Smooth muscle cell (in vitro differentiated cells): Measurements from ENCODE around the gene DOCK2. TPM values are rescaled to one million over a fixed set of nuclear protein-coding genes. Genes with fewer than 3 reads are reported as not detected.

Experiments used
- DNase-seq: peaks from one replicate; lab custom pipeline; 2025; ENCODE audit not compliant: unreplicated experiment; lab: John Stamatoyannopoulos, UW
- H2AFZ ChIP-seq: fragments of 200-600 bp; sonication (generic); 2 replicates; pipeline ENCODE4 v1.6.0; 2016; ENCODE audit warnings: antibody characterized with exemption, low read depth, mild to moderate bottlenecking
- H3F3A ChIP-seq: fragments of 200-600 bp; sonication (generic); 2 replicates; pipeline ENCODE4 v1.6.0; 2017; ENCODE audit warnings: antibody characterized with exemption, low read depth
- H3K27ac ChIP-seq: fragments of 200-600 bp; sonication (generic); 2 replicates; pipeline ENCODE4 v1.5.1; 2016; ENCODE audit warnings: low read depth, mild to moderate bottlenecking
- H3K27me3 ChIP-seq: fragments of 200-600 bp; sonication (generic); 2 replicates; pipeline ENCODE4 v1.6.1; 2016; ENCODE audit warnings: low read depth, mild to moderate bottlenecking
- H3K36me3 ChIP-seq: fragments of 200-600 bp; sonication (generic); 2 replicates; pipeline ENCODE4 v1.5.1; 2016; ENCODE audit warnings: low read depth
- H3K4me1 ChIP-seq: fragments of 200-600 bp; sonication (generic); 2 replicates; pipeline ENCODE4 v1.5.1; 2016; ENCODE audit warnings: low read depth
- H3K4me2 ChIP-seq: fragments of 200-600 bp; sonication (generic); 2 replicates; pipeline ENCODE4 v1.6.0; 2016; ENCODE audit warnings: mild to moderate bottlenecking
- H3K4me3 ChIP-seq: fragments of 200-600 bp; sonication (generic); 2 replicates; pipeline ENCODE4 v1.5.1; 2016; ENCODE audit warnings: mild to moderate bottlenecking
- H3K79me2 ChIP-seq: fragments of 200-600 bp; sonication (generic); 2 replicates; pipeline ENCODE4 v1.6.0; 2016; ENCODE audit warnings: low read depth, mild to moderate bottlenecking
- H3K9ac ChIP-seq: fragments of 200-600 bp; sonication (generic); 2 replicates; pipeline ENCODE4 v1.6.0; 2016; ENCODE audit warnings: low read depth
- H3K9me3 ChIP-seq: fragments of 200-600 bp; sonication (generic); replicated peaks from 2 replicates; pipeline ENCODE4 v1.5.1; 2016; ENCODE audit warnings: low read depth
- H4K20me1 ChIP-seq: fragments of 200-600 bp; sonication (generic); 2 replicates; pipeline ENCODE4 v1.6.0; 2016; ENCODE audit warnings: low read depth
- CTCF ChIP-seq: fragments of 200-600 bp; sonication (generic); IDR thresholded peaks from 2 replicates; pipeline ENCODE4 v1.5.1; 2017; ENCODE audit warnings: borderline replicate concordance, mild to moderate bottlenecking, antibody characterized with exemption; ENCODE audit not compliant: insufficient read depth, poor library complexity, severe bottlenecking
- WGBS: methylation state at CpG from one replicate; pipeline ENCODE4 v1.1.7; 2016; ENCODE audit warnings: low lambda C conversion rate; 5-methylcytosine and 5-hydroxymethylcytosine counted together
- polyA plus RNA-seq: library from polyadenylated mRNA; unstranded; fragments of >200 nt; fragmentation: Nextera tagmentation; extraction: Ambion mirVana; gene quantifications from 2 replicates; pipeline ENCODE4 v1.2.1, GENCODE V29; 2016
- total RNA-seq: library from RNA; depleted of rRNA; stranded (reverse); fragments of >200 nt; gene quantifications from 2 replicates; pipeline ENCODE4 v1.2.3, GENCODE V29; 2014

Gene DOCK2
- total and polyA plus RNA-seq, 2 experiments from 2014 or later: 0.73 to 3.0 TPM

GRCh38 chr5:169864483-169864882, 227.4 kb downstream of the DOCK2 start:
- H3F3A ChIP-seq: no peaks in the 10 kb centered on the region
- DNase-seq: no peak
- no peak overlapping the region for H3K4me2 ChIP-seq
- no peaks in the 10 kb centered on the region for H3K27me3 ChIP-seq
- no peak for TF ChIP-seq CTCF
- H3K4me1 ChIP-seq: peaks cover 11% of the 10 kb centered on the region
- H3K27ac ChIP-seq: no peak overlapping the region
- no peak overlapping the region for H2AFZ ChIP-seq
- no peaks in the 10 kb centered on the region for H4K20me1 ChIP-seq
- H3K4me3 ChIP-seq: no peak overlapping the region
- H3K79me2 ChIP-seq: no peaks in the 10 kb centered on the region
- H3K9ac ChIP-seq: no peak overlapping the region
- WGBS: 90% methylated on average over 1 of the region's 1 CpG
- H3K36me3 ChIP-seq: no peaks in the 10 kb centered on the region
- no peaks in the 10 kb centered on the region for H3K9me3 ChIP-seq

- WGBS: 93% methylated on average over 2 of the region's 2 CpGs
- no peak overlapping the region for H3K27ac ChIP-seq
- H3K27me3 ChIP-seq: no peaks in the 10 kb centered on the region
- no peaks in the 10 kb centered on the region for H3F3A ChIP-seq
- no peaks in the 10 kb centered on the region for H3K79me2 ChIP-seq
- no peak overlapping the region for H3K9ac ChIP-seq
- no peaks in the 10 kb centered on the region for H4K20me1 ChIP-seq
- DNase-seq: no peak
- no peak overlapping the region for H3K4me3 ChIP-seq
- no peak overlapping the region for H2AFZ ChIP-seq
- no peak overlapping the region for H3K4me2 ChIP-seq
- no peak for TF ChIP-seq CTCF
- H3K4me1 ChIP-seq: peaks cover 5% of the 10 kb centered on the region
- H3K9me3 ChIP-seq: no peaks in the 10 kb centered on the region
- H3K36me3 ChIP-seq: no peaks in the 10 kb centered on the region
These were observed 230.3 kb downstream of the DOCK2 start for GRCh38 chr5:169867347-169867746.

- no peak overlapping the region for H3K4me2 ChIP-seq
- H4K20me1 ChIP-seq: no peaks in the 10 kb centered on the region
- H3K9me3 ChIP-seq: no peaks in the 10 kb centered on the region
- no peak for DNase-seq
- no peak overlapping the region for H2AFZ ChIP-seq
- H3F3A ChIP-seq: no peaks in the 10 kb centered on the region
- H3K79me2 ChIP-seq: no peaks in the 10 kb centered on the region
- H3K4me3 ChIP-seq: no peak overlapping the region
- H3K36me3 ChIP-seq: no peaks in the 10 kb centered on the region
- H3K27me3 ChIP-seq: no peaks in the 10 kb centered on the region
- no peak overlapping the region for H3K9ac ChIP-seq
- H3K27ac ChIP-seq: no peak overlapping the region
- 98% methylated on average over 3 of the region's 3 CpGs for WGBS
- no peak for TF ChIP-seq CTCF
- H3K4me1 ChIP-seq: peaks cover 5% of the 10 kb centered on the region
These were observed 232.0 kb downstream of the DOCK2 start for GRCh38 chr5:169869066-169869465.

GRCh38 chr5:169870211-169870610, 233.1 kb downstream of the DOCK2 start:
- Histone ChIP-seq H3K27ac (no peak overlapping the region), H3K79me2 (no peaks in the 10 kb centered on the region), H3K4me3 (no peak overlapping the region), H3K4me2 (no peak overlapping the region), H3F3A (no peaks in the 10 kb centered on the region), H3K27me3 (no peaks in the 10 kb centered on the region), H3K36me3 (no peaks in the 10 kb centered on the region), H3K9me3 (no peaks in the 10 kb centered on the region), H2AFZ (no peak overlapping the region), H3K4me1 (peaks cover 5% of the 10 kb centered on the region), H4K20me1 (no peaks in the 10 kb centered on the region), H3K9ac (no peak overlapping the region)
- no peak for TF ChIP-seq CTCF
- WGBS: 93% methylated on average over 2 of the region's 2 CpGs
- DNase-seq: no peak
